H9 (cell line): ENCODE data around the gene CARD11. TPM values are rescaled to one million over a fixed set of nuclear protein-coding genes. Genes with fewer than 3 reads are reported as not detected.

Experiments used
- DNase-seq: peaks from one replicate; pipeline ENCODE4 v3.0.0-alpha.2; 2017
- H2AFZ ChIP-seq: one replicate; pipeline ENCODE4 v1.6.1; 2013; ENCODE audit warnings: mild to moderate bottlenecking, low read length, control low read depth, moderate library complexity
- H2AK5ac ChIP-seq: 2 replicates; pipeline ENCODE4 v1.6.1; 2013; ENCODE audit warnings: low read length, control low read depth, mixed read lengths; ENCODE audit not compliant: insufficient read length
- H2BK120ac ChIP-seq: one replicate; pipeline ENCODE4 v1.6.1; 2013; ENCODE audit warnings: low read depth, mild to moderate bottlenecking, low read length, control low read depth, inconsistent platforms; ENCODE audit not compliant: poor library complexity, severe bottlenecking
- H2BK12ac ChIP-seq: 2 replicates; pipeline ENCODE4 v1.6.1; 2013; ENCODE audit warnings: low read length, control low read depth, mixed read lengths, low read depth; ENCODE audit not compliant: insufficient read length
- H2BK15ac ChIP-seq: 2 replicates; pipeline ENCODE4 v1.6.1; 2013; ENCODE audit warnings: low read depth, low read length, control low read depth
- H2BK20ac ChIP-seq: one replicate; pipeline ENCODE4 v1.6.1; 2013; ENCODE audit warnings: low read depth, mild to moderate bottlenecking, low read length, control low read depth, inconsistent platforms; ENCODE audit not compliant: poor library complexity, severe bottlenecking
- H2BK5ac ChIP-seq: 2 replicates; pipeline ENCODE4 v1.6.1; 2013; ENCODE audit warnings: low read length, control low read depth, mixed read lengths; ENCODE audit not compliant: insufficient read length
- H3K14ac ChIP-seq: 2 replicates; pipeline ENCODE4 v1.6.1; 2013; ENCODE audit warnings: low read length, control low read depth; ENCODE audit not compliant: insufficient read depth
- H3K18ac ChIP-seq: 2 replicates; pipeline ENCODE4 v1.6.1; 2013; ENCODE audit warnings: low read depth, mild to moderate bottlenecking, mixed read lengths, low read length, control low read depth; ENCODE audit not compliant: insufficient read length
- H3K23ac ChIP-seq: 2 replicates; pipeline ENCODE4 v1.6.1; 2013; ENCODE audit warnings: low read length, control low read depth, mixed read lengths, low read depth; ENCODE audit not compliant: insufficient read length
- H3K23me2 ChIP-seq: 2 replicates; pipeline ENCODE4 v1.6.1; 2013; ENCODE audit warnings: low read depth, mild to moderate bottlenecking, mixed read lengths, low read length, control low read depth; ENCODE audit not compliant: insufficient read length, poor library complexity, severe bottlenecking
- H3K27ac ChIP-seq: 2 replicates; pipeline ENCODE4 v1.5.1; 2013; ENCODE audit warnings: low read length, control low read depth, mixed read lengths, low read depth; ENCODE audit not compliant: insufficient read length
- H3K27me3 ChIP-seq: 2 replicates; pipeline ENCODE4 v1.6.1; 2013; ENCODE audit warnings: low read length, control low read depth, inconsistent platforms; ENCODE audit not compliant: insufficient read depth
- H3K4ac ChIP-seq: 2 replicates; pipeline ENCODE4 v1.6.1; 2013; ENCODE audit warnings: low read depth, mild to moderate bottlenecking, control low read depth, inconsistent platforms, low read length, moderate library complexity
- H3K4me1 ChIP-seq: 2 replicates; pipeline ENCODE4 v1.6.1; 2013; ENCODE audit warnings: low read length, control low read depth, inconsistent platforms; ENCODE audit not compliant: insufficient read depth
- H3K4me2 ChIP-seq: 2 replicates; pipeline ENCODE4 v1.6.1; 2013; ENCODE audit warnings: low read length, control low read depth, mixed read lengths; ENCODE audit not compliant: insufficient read length, insufficient read depth
- H3K56ac ChIP-seq: 2 replicates; pipeline ENCODE4 v1.6.1; 2013; ENCODE audit warnings: low read depth, mild to moderate bottlenecking, mixed read lengths, low read length, control low read depth; ENCODE audit not compliant: insufficient read length
- H3K79me1 ChIP-seq: 2 replicates; pipeline ENCODE4 v1.6.1; 2013; ENCODE audit warnings: low read depth, mild to moderate bottlenecking, moderate library complexity, low read length, control low read depth, inconsistent platforms; ENCODE audit not compliant: insufficient read depth, poor library complexity, severe bottlenecking
- H3K79me2 ChIP-seq: 2 replicates; pipeline ENCODE4 v1.6.1; 2013; ENCODE audit warnings: low read length, control low read depth, inconsistent platforms; ENCODE audit not compliant: insufficient read depth
- H3K9ac ChIP-seq: 2 replicates; pipeline ENCODE4 v1.6.1; 2013; ENCODE audit warnings: low read length, control low read depth, mixed read lengths; ENCODE audit not compliant: insufficient read length; ENCODE audit errors: extremely low read depth
- H3K9me3 ChIP-seq: one replicate; pipeline ENCODE4 v1.6.1; 2013; ENCODE audit warnings: low read depth, low read length, inconsistent platforms; ENCODE audit not compliant: control insufficient read depth
- H3T11ph ChIP-seq: one replicate; pipeline ENCODE4 v1.6.1; 2013; ENCODE audit warnings: mild to moderate bottlenecking, low read length, control low read depth, inconsistent platforms
- H4K20me1 ChIP-seq: one replicate; pipeline ENCODE4 v1.6.1; 2013; ENCODE audit not compliant: control insufficient read depth, insufficient read length, insufficient read depth
- H4K5ac ChIP-seq: 2 replicates; pipeline ENCODE4 v1.6.1; 2013; ENCODE audit warnings: low read depth, mild to moderate bottlenecking, mixed read lengths, low read length, control low read depth; ENCODE audit not compliant: insufficient read length
- H4K8ac ChIP-seq: replicated peaks from 2 replicates; pipeline ENCODE4 v1.6.1; 2013; ENCODE audit warnings: low read length, control low read depth, mixed read lengths, low read depth; ENCODE audit not compliant: insufficient read length
- H4K91ac ChIP-seq: 2 replicates; pipeline ENCODE4 v1.6.1; 2013; ENCODE audit warnings: low read depth, mild to moderate bottlenecking, moderate library complexity, mixed read lengths, low read length, control low read depth; ENCODE audit not compliant: insufficient read length
- H3K27ac Mint-ChIP-seq, 3 experiments: 2 replicates in 2 of 3; 3 replicates in 1 of 3; pipeline ENCODE4 v1.8.0; 2020 to 2021; ENCODE audit warnings: mixed read lengths in 3 of 3, mild to moderate bottlenecking in 1 of 3, moderate library complexity in 1 of 3
- H3K27me3 Mint-ChIP-seq: 2 replicates; pipeline ENCODE4 v1.8.0; 2021; ENCODE audit warnings: low read depth, mild to moderate bottlenecking, moderate library complexity, mixed read lengths
- H3K36me3 Mint-ChIP-seq, 3 experiments: 2 replicates in 2 of 3; 3 replicates in 1 of 3; pipeline ENCODE4 v1.8.0; 2020 to 2021; ENCODE audit warnings: low read depth in 3 of 3, mixed read lengths in 3 of 3; ENCODE audit not compliant: insufficient read depth in 1 of 3
- H3K4me1 Mint-ChIP-seq, 2 experiments: 2 replicates each; pipeline ENCODE4 v1.8.0; 2020; ENCODE audit warnings: mixed read lengths in 2 of 2
- H3K4me3 Mint-ChIP-seq, 2 experiments: 2 replicates in 1 of 2; 3 replicates in 1 of 2; pipeline ENCODE4 v1.8.0; 2020 to 2021; ENCODE audit warnings: mild to moderate bottlenecking in 2 of 2, mixed read lengths in 2 of 2, moderate library complexity in 1 of 2
- H3K9me3 Mint-ChIP-seq, 2 experiments: 2 replicates in 1 of 2; 3 replicates in 1 of 2; pipeline ENCODE4 v1.8.0; 2020; ENCODE audit warnings: mild to moderate bottlenecking in 2 of 2, mixed read lengths in 2 of 2, moderate library complexity in 1 of 2
- CTCF ChIP-seq: fragments of 200-600 bp; sonication (generic); conservative IDR thresholded peaks from 3 replicates; pipeline ENCODE4 v1.8.0; 2021; ENCODE audit warnings: antibody characterized with exemption, mild to moderate bottlenecking
- WGBS: extraction: QIAGEN DNeasy Blood & Tissue Kit; methylation state at CpG from one replicate; pipeline ENCODE4 v1.1.7; 2013; ENCODE audit warnings: missing lambda C conversion rate, low lambda C conversion rate, mixed read lengths; ENCODE audit not compliant: insufficient read length; ENCODE audit errors: extremely low coverage; 5-methylcytosine and 5-hydroxymethylcytosine counted together
- total RNA-seq: library from RNA; stranded (reverse); gene quantifications from 2 replicates; pipeline ENCODE4 v1.2.1, GENCODE V29; 2021

The CARD11 gene
- total RNA-seq, 1 experiment from 2014 or later: 20.0 TPM

GRCh38 chr7:2905027-2905426 is 138.6 kb downstream of the CARD11 start:
- Mint-ChIP-seq H3K27ac (no peak overlapping the region; a peak in 1 of 7 replicates), H3K27me3 (no peaks in the 10 kb centered on the region; the same call in 1 of the 2 replicates), H3K4me3 (no peak overlapping the region), H3K4me1 (no peaks in the 10 kb centered on the region), H3K9me3 (0 out of 5 replicates have a peak, but pooled peaks cover 0 to 3% of the 10 kb centered on the region in 2 experiments), H3K36me3 (peaks cover 0 to 7% (median 4%) of the 10 kb centered on the region in 3 experiments; a peak in 3 of 7 replicates)
- H3K79me2 ChIP-seq: no peaks in the 10 kb centered on the region
- H3K9ac ChIP-seq: no peak overlapping the region
- no peak overlapping the region for H3K14ac ChIP-seq
- no peak overlapping the region for H3K18ac ChIP-seq
- H2BK5ac ChIP-seq: no peak overlapping the region
- no peak overlapping the region for H2BK20ac ChIP-seq
- H4K5ac ChIP-seq: no peak overlapping the region
- no peak overlapping the region for H3T11ph ChIP-seq
- H2BK15ac ChIP-seq: no peak overlapping the region
- no peaks in the 10 kb centered on the region for H3K4me1 ChIP-seq
- no peaks in the 10 kb centered on the region for H3K27me3 ChIP-seq
- no CpG with 5 or more reads among the region's 3 CpGs for WGBS
- no peak overlapping the region for H2AK5ac ChIP-seq
- no peak overlapping the region for H3K27ac ChIP-seq
- H4K8ac ChIP-seq: no peak overlapping the region
- no peak overlapping the region for H3K4ac ChIP-seq
- no peak overlapping the region for H4K91ac ChIP-seq
- no peaks in the 10 kb centered on the region for H3K79me1 ChIP-seq
- no peaks in the 10 kb centered on the region for H3K9me3 ChIP-seq
- H3K23ac ChIP-seq: no peak overlapping the region
- TF ChIP-seq CTCF: no peak
- no peak overlapping the region for H3K4me2 ChIP-seq
- H2AFZ ChIP-seq: no peak overlapping the region
- H4K20me1 ChIP-seq: no peaks in the 10 kb centered on the region
- H2BK12ac ChIP-seq: no peak overlapping the region
- no peak overlapping the region for H3K56ac ChIP-seq
- H3K23me2 ChIP-seq: no peaks in the 10 kb centered on the region
- no peak overlapping the region for H2BK120ac ChIP-seq
- no peak for DNase-seq
